H9 (cell line): ENCODE data around the gene ST8SIA5. TPM values are rescaled to one million over a fixed set of nuclear protein-coding genes. Genes with fewer than 3 reads are reported as not detected.

Source experiments
- DNase-seq: peaks from one replicate; pipeline ENCODE4 v3.0.0-alpha.2; 2017
- H2AFZ ChIP-seq: one replicate; pipeline ENCODE4 v1.6.1; 2013; ENCODE audit warnings: mild to moderate bottlenecking, low read length, control low read depth, moderate library complexity
- H2AK5ac ChIP-seq: 2 replicates; pipeline ENCODE4 v1.6.1; 2013; ENCODE audit warnings: low read length, control low read depth, mixed read lengths; ENCODE audit not compliant: insufficient read length
- H2BK120ac ChIP-seq: one replicate; pipeline ENCODE4 v1.6.1; 2013; ENCODE audit warnings: low read depth, mild to moderate bottlenecking, low read length, control low read depth, inconsistent platforms; ENCODE audit not compliant: poor library complexity, severe bottlenecking
- H2BK12ac ChIP-seq: 2 replicates; pipeline ENCODE4 v1.6.1; 2013; ENCODE audit warnings: low read length, control low read depth, mixed read lengths, low read depth; ENCODE audit not compliant: insufficient read length
- H2BK15ac ChIP-seq: 2 replicates; pipeline ENCODE4 v1.6.1; 2013; ENCODE audit warnings: low read depth, low read length, control low read depth
- H2BK20ac ChIP-seq: one replicate; pipeline ENCODE4 v1.6.1; 2013; ENCODE audit warnings: low read depth, mild to moderate bottlenecking, low read length, control low read depth, inconsistent platforms; ENCODE audit not compliant: poor library complexity, severe bottlenecking
- H2BK5ac ChIP-seq: 2 replicates; pipeline ENCODE4 v1.6.1; 2013; ENCODE audit warnings: low read length, control low read depth, mixed read lengths; ENCODE audit not compliant: insufficient read length
- H3K14ac ChIP-seq: 2 replicates; pipeline ENCODE4 v1.6.1; 2013; ENCODE audit warnings: low read length, control low read depth; ENCODE audit not compliant: insufficient read depth
- H3K18ac ChIP-seq: 2 replicates; pipeline ENCODE4 v1.6.1; 2013; ENCODE audit warnings: low read depth, mild to moderate bottlenecking, mixed read lengths, low read length, control low read depth; ENCODE audit not compliant: insufficient read length
- H3K23ac ChIP-seq: 2 replicates; pipeline ENCODE4 v1.6.1; 2013; ENCODE audit warnings: low read length, control low read depth, mixed read lengths, low read depth; ENCODE audit not compliant: insufficient read length
- H3K23me2 ChIP-seq: 2 replicates; pipeline ENCODE4 v1.6.1; 2013; ENCODE audit warnings: low read depth, mild to moderate bottlenecking, mixed read lengths, low read length, control low read depth; ENCODE audit not compliant: insufficient read length, poor library complexity, severe bottlenecking
- H3K27ac ChIP-seq: 2 replicates; pipeline ENCODE4 v1.5.1; 2013; ENCODE audit warnings: low read length, control low read depth, mixed read lengths, low read depth; ENCODE audit not compliant: insufficient read length
- H3K27me3 ChIP-seq: 2 replicates; pipeline ENCODE4 v1.6.1; 2013; ENCODE audit warnings: low read length, control low read depth, inconsistent platforms; ENCODE audit not compliant: insufficient read depth
- H3K4ac ChIP-seq: 2 replicates; pipeline ENCODE4 v1.6.1; 2013; ENCODE audit warnings: low read depth, mild to moderate bottlenecking, control low read depth, inconsistent platforms, low read length, moderate library complexity
- H3K4me1 ChIP-seq: 2 replicates; pipeline ENCODE4 v1.6.1; 2013; ENCODE audit warnings: low read length, control low read depth, inconsistent platforms; ENCODE audit not compliant: insufficient read depth
- H3K4me2 ChIP-seq: 2 replicates; pipeline ENCODE4 v1.6.1; 2013; ENCODE audit warnings: low read length, control low read depth, mixed read lengths; ENCODE audit not compliant: insufficient read length, insufficient read depth
- H3K56ac ChIP-seq: 2 replicates; pipeline ENCODE4 v1.6.1; 2013; ENCODE audit warnings: low read depth, mild to moderate bottlenecking, mixed read lengths, low read length, control low read depth; ENCODE audit not compliant: insufficient read length
- H3K79me1 ChIP-seq: 2 replicates; pipeline ENCODE4 v1.6.1; 2013; ENCODE audit warnings: low read depth, mild to moderate bottlenecking, moderate library complexity, low read length, control low read depth, inconsistent platforms; ENCODE audit not compliant: insufficient read depth, poor library complexity, severe bottlenecking
- H3K79me2 ChIP-seq: 2 replicates; pipeline ENCODE4 v1.6.1; 2013; ENCODE audit warnings: low read length, control low read depth, inconsistent platforms; ENCODE audit not compliant: insufficient read depth
- H3K9ac ChIP-seq: 2 replicates; pipeline ENCODE4 v1.6.1; 2013; ENCODE audit warnings: low read length, control low read depth, mixed read lengths; ENCODE audit not compliant: insufficient read length; ENCODE audit errors: extremely low read depth
- H3K9me3 ChIP-seq: one replicate; pipeline ENCODE4 v1.6.1; 2013; ENCODE audit warnings: low read depth, low read length, inconsistent platforms; ENCODE audit not compliant: control insufficient read depth
- H3T11ph ChIP-seq: one replicate; pipeline ENCODE4 v1.6.1; 2013; ENCODE audit warnings: mild to moderate bottlenecking, low read length, control low read depth, inconsistent platforms
- H4K20me1 ChIP-seq: one replicate; pipeline ENCODE4 v1.6.1; 2013; ENCODE audit not compliant: control insufficient read depth, insufficient read length, insufficient read depth
- H4K5ac ChIP-seq: 2 replicates; pipeline ENCODE4 v1.6.1; 2013; ENCODE audit warnings: low read depth, mild to moderate bottlenecking, mixed read lengths, low read length, control low read depth; ENCODE audit not compliant: insufficient read length
- H4K8ac ChIP-seq: replicated peaks from 2 replicates; pipeline ENCODE4 v1.6.1; 2013; ENCODE audit warnings: low read length, control low read depth, mixed read lengths, low read depth; ENCODE audit not compliant: insufficient read length
- H4K91ac ChIP-seq: 2 replicates; pipeline ENCODE4 v1.6.1; 2013; ENCODE audit warnings: low read depth, mild to moderate bottlenecking, moderate library complexity, mixed read lengths, low read length, control low read depth; ENCODE audit not compliant: insufficient read length
- H3K27ac Mint-ChIP-seq, 3 experiments: 2 replicates in 2 of 3; 3 replicates in 1 of 3; pipeline ENCODE4 v1.8.0; 2020 to 2021; ENCODE audit warnings: mixed read lengths in 3 of 3, mild to moderate bottlenecking in 1 of 3, moderate library complexity in 1 of 3
- H3K27me3 Mint-ChIP-seq: 2 replicates; pipeline ENCODE4 v1.8.0; 2021; ENCODE audit warnings: low read depth, mild to moderate bottlenecking, moderate library complexity, mixed read lengths
- H3K36me3 Mint-ChIP-seq, 3 experiments: 2 replicates in 2 of 3; 3 replicates in 1 of 3; pipeline ENCODE4 v1.8.0; 2020 to 2021; ENCODE audit warnings: low read depth in 3 of 3, mixed read lengths in 3 of 3; ENCODE audit not compliant: insufficient read depth in 1 of 3
- H3K4me1 Mint-ChIP-seq, 2 experiments: 2 replicates each; pipeline ENCODE4 v1.8.0; 2020; ENCODE audit warnings: mixed read lengths in 2 of 2
- H3K4me3 Mint-ChIP-seq, 2 experiments: 2 replicates in 1 of 2; 3 replicates in 1 of 2; pipeline ENCODE4 v1.8.0; 2020 to 2021; ENCODE audit warnings: mild to moderate bottlenecking in 2 of 2, mixed read lengths in 2 of 2, moderate library complexity in 1 of 2
- H3K9me3 Mint-ChIP-seq, 2 experiments: 2 replicates in 1 of 2; 3 replicates in 1 of 2; pipeline ENCODE4 v1.8.0; 2020; ENCODE audit warnings: mild to moderate bottlenecking in 2 of 2, mixed read lengths in 2 of 2, moderate library complexity in 1 of 2
- WGBS: extraction: QIAGEN DNeasy Blood & Tissue Kit; methylation state at CpG from one replicate; pipeline ENCODE4 v1.1.7; 2013; ENCODE audit warnings: missing lambda C conversion rate, low lambda C conversion rate, mixed read lengths; ENCODE audit not compliant: insufficient read length; ENCODE audit errors: extremely low coverage; 5-methylcytosine and 5-hydroxymethylcytosine counted together
- total RNA-seq: library from RNA; stranded (reverse); gene quantifications from 2 replicates; pipeline ENCODE4 v1.2.1, GENCODE V29; 2021
- TF ChIP-seq, protein P1 (sequence below): fragments of 200-600 bp; sonication (generic); conservative IDR thresholded peaks from 3 replicates; pipeline ENCODE4 v1.8.0; 2021; ENCODE audit warnings: antibody characterized with exemption, mild to moderate bottlenecking

Gene ST8SIA5
- total RNA-seq, 1 experiment from 2014 or later: 0.63 TPM

DNA sequence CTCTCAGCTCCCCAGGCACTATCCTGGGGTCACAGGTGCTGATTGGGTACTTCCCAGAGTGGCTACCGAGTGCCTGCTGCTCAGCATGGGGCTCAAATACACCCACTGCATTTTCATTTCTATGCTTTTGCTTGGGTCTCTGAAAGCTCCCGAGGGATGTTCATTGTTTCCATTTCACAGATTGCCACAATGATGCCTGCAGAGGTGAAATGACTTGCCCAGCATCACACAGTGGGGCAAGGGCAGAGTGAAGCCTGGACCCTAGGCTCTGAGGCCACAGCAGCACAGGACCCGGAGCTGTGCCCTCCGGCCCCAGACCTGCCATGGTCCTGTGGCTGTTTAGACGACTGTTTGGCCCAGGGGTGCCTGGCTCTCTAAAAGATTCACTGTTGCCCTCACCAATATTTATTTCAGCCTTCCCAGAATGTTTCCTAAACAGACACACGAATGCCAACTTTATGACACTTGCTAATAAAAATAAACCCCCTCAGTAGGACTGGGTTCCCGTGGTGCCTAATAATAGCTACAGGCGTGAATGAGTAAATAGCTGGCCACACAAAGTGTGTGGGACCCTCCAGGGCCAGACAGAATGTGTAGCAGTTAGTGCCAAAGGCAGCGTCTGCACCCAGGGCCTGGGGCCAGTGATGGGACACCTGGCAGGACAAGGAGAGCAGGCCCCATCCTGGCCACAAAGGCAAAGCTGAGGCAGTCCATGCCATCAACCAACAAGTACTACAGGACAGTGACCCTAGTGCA is 11.5 kb upstream of the ST8SIA5 start:
- Histone ChIP-seq H2AK5ac (no peak overlapping the region), H3K23ac (no peak overlapping the region), H2AFZ (no peak overlapping the region), H3K56ac (no peak overlapping the region), H3K79me1 (no peaks in the 10 kb centered on the region), H3K4ac (no peak overlapping the region), H3K27me3 (no peaks in the 10 kb centered on the region), H2BK15ac (no peak overlapping the region), H2BK20ac (no peak overlapping the region), H3K9me3 (no peaks in the 10 kb centered on the region), H4K20me1 (no peaks in the 10 kb centered on the region), H2BK5ac (no peak overlapping the region), H3K27ac (no peak overlapping the region), H3K23me2 (no peaks in the 10 kb centered on the region), H4K8ac (no peak overlapping the region), H2BK12ac (no peak overlapping the region), H3K4me1 (peaks cover 3% of the 10 kb centered on the region; the same call in 1 of the 2 replicates), H3K18ac (no peak overlapping the region), H3K79me2 (no peaks in the 10 kb centered on the region), H4K5ac (no peak overlapping the region), H3K4me2 (no peak overlapping the region), H4K91ac (no peak overlapping the region), H2BK120ac (no peak overlapping the region), H3K9ac (no peak overlapping the region), H3T11ph (no peak overlapping the region), H3K14ac (no peak overlapping the region)
- Mint-ChIP-seq H3K27ac (no peak overlapping the region), H3K4me3 (no peak overlapping the region), H3K36me3 (no peaks in the 10 kb centered on the region), H3K9me3 (no peaks in the 10 kb centered on the region), H3K27me3 (peaks cover 10% of the 10 kb centered on the region), H3K4me1 (peaks cover 34 to 35% of the 10 kb centered on the region in 2 experiments)
- no CpG with 5 or more reads among the region's 9 CpGs for WGBS
- no peak for DNase-seq
- TF ChIP-seq, protein P1, sequence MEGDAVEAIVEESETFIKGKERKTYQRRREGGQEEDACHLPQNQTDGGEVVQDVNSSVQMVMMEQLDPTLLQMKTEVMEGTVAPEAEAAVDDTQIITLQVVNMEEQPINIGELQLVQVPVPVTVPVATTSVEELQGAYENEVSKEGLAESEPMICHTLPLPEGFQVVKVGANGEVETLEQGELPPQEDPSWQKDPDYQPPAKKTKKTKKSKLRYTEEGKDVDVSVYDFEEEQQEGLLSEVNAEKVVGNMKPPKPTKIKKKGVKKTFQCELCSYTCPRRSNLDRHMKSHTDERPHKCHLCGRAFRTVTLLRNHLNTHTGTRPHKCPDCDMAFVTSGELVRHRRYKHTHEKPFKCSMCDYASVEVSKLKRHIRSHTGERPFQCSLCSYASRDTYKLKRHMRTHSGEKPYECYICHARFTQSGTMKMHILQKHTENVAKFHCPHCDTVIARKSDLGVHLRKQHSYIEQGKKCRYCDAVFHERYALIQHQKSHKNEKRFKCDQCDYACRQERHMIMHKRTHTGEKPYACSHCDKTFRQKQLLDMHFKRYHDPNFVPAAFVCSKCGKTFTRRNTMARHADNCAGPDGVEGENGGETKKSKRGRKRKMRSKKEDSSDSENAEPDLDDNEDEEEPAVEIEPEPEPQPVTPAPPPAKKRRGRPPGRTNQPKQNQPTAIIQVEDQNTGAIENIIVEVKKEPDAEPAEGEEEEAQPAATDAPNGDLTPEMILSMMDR: no peak
